Astrocyte of the cerebellum (primary cell): ENCODE data around the gene ZSWIM3.
"Not testable (repeated sequence)": the region's sequence is repeated elsewhere in the genome, so short reads cannot be mapped to it uniquely, and the experiment has no call there.

Experiments
- DNase-seq: peaks from one replicate; pipeline ENCODE4 v3.0.0-alpha.2; 2011; ENCODE audit warnings: low read depth
- H3K4me3 ChIP-seq: 2 replicates; pipeline ENCODE4 v1.5.1; 2011; ENCODE audit warnings: mild to moderate bottlenecking, low read depth, low read length, moderate library complexity
- in situ Hi-C: cut with HindIII; loops from 2 replicates; pipeline ENCODE4 v1.10.0; 2017; ENCODE audit warnings: low sequenced_read_pairs
- TF ChIP-seq, protein P1 (sequence below): IDR thresholded peaks from 2 replicates; pipeline ENCODE4 v1.5.1; 2012; ENCODE audit warnings: low read length, low read depth, moderate library complexity, mild to moderate bottlenecking; ENCODE audit errors: missing control alignments

Gene ZSWIM3

DNA sequence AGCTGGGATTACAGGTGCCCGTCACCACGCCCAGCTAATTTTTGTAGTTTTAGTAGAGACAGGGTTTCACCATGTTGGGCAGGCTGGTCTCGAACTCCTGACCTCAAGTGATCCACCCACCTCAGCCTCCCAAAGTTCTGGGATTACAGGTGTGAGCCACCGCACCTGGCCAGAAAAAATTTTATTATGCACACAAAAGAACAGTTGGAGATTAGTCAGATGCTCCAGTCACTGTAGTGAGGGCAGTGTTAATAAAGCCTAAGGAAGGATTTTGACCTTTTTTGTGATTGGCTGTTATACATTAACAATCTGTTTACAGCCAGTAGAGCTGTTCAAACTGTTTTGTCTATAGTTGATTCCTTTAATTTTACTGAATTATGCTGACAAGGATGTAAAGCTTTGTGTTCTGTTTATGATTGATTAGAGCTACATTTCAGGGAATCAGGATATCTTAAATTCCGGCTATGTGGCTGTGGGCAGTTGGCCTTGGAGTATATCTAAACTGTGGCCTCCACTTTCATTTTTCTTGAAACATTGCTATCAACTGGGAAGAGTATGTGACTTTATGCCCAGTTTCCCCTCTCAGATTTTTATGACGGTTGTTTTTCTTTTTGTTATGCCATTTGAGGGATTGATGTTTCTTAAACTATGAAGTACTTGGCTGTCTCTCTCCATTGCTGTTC lies 9.9 kb downstream of the ZSWIM3 start:
- no peak overlapping the region for H3K4me3 ChIP-seq
- TF ChIP-seq, protein P1, sequence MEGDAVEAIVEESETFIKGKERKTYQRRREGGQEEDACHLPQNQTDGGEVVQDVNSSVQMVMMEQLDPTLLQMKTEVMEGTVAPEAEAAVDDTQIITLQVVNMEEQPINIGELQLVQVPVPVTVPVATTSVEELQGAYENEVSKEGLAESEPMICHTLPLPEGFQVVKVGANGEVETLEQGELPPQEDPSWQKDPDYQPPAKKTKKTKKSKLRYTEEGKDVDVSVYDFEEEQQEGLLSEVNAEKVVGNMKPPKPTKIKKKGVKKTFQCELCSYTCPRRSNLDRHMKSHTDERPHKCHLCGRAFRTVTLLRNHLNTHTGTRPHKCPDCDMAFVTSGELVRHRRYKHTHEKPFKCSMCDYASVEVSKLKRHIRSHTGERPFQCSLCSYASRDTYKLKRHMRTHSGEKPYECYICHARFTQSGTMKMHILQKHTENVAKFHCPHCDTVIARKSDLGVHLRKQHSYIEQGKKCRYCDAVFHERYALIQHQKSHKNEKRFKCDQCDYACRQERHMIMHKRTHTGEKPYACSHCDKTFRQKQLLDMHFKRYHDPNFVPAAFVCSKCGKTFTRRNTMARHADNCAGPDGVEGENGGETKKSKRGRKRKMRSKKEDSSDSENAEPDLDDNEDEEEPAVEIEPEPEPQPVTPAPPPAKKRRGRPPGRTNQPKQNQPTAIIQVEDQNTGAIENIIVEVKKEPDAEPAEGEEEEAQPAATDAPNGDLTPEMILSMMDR = no peak
- in situ Hi-C loops = no loop called here
- DNase-seq = no peak

DNA sequence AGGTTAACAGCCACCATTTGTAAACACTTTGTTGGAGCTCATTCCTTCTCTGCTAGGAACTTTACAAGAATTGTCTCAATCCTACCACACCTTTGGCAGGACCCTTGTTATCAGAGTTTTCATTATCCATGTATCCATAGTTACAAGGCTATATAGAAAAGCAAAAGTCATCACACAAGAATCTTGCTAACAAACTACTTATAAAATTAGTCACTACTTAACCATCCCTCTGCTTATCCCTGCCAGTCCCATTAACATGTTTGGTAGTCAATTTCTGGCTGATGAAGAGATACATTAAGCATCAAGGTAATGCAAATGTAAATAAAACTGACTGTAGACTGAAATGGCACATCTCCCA lies 10.4 kb downstream of the ZSWIM3 start:
- no peak overlapping the region for H3K4me3 ChIP-seq
- DNase-seq = peak; percentile 59
- in situ Hi-C loops = no loop called here
- TF ChIP-seq, protein P1 = no peak

DNA sequence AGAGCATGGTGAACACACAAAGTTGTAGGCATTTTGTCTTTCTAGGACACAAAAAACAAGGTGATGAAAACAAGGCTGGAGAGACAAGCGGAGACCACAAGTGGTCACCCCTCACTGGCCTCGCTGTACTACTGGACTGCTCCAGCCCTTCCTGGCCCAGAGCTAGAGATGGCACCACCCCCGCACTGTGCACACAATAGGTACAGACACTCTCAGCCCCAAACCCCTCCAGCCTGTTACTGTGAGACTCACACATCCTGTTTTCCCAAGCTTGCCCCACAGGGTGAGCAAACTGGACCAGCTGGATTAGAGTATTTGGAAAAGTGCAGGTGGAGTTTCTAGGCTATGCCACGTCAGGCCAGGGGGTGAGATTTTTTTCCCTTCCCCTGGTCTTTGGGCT lies 15.2 kb downstream of the ZSWIM3 start:
- in situ Hi-C loops = no loop called here
- no peak for DNase-seq
- no peak overlapping the region for H3K4me3 ChIP-seq
- TF ChIP-seq, protein P1 = no peak

DNA sequence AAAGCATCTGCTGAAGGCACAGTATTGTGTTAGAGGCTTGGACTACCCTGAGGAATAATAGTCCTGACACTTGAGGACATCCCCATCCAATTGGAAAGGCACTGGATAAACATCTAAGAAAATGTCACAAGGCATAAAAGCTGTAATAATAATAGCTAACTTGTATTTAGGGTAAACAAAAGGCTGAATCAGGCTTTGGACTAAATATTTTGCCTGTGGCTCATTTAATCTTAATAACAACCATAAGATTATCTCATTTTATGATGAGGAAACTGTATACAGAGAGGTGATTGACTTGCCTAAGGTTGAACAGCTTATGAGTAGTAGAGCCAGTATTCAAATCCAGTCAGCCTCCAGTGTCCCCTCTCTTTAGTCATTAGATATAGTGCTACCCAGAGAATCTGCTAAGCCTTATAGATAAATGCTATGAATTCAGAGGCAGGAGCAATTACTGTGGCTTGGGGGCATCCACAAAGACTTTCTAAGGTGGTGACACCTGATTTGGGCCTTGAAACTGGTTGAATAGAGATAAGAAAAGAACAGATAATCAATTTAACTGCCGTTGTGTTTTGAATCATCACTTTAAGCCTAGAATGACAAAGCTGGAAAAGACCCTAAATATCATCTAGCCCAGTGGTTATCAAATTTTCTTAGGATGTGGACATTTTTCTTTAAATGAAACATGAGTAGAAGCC lies 16.1 kb downstream of the ZSWIM3 start:
- TF ChIP-seq, protein P1 = no peak
- H3K4me3 ChIP-seq = no peak overlapping the region
- no peak for DNase-seq
- in situ Hi-C loops = no loop called here

DNA sequence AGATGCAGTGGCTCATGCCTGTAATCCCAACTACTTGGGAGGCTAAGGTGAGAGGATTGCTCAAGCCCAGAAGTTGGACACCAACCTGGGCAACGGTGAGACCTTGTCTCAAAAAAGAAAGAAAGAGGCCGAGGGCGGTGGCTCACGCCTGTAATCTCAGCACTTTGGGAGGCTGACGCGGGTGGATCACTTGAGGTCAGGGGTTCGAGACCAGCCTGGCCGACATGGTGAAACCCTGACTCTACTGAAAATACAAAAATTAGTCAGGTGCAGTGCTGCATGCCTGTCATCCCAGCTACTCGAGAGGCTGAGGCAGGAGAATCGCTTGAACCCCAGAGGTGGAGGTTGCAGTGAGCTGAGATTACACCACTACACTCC lies 16.7 kb downstream of the ZSWIM3 start:
- H3K4me3 ChIP-seq, DNase-seq, in situ Hi-C loops: not testable (repeated sequence)

DNA sequence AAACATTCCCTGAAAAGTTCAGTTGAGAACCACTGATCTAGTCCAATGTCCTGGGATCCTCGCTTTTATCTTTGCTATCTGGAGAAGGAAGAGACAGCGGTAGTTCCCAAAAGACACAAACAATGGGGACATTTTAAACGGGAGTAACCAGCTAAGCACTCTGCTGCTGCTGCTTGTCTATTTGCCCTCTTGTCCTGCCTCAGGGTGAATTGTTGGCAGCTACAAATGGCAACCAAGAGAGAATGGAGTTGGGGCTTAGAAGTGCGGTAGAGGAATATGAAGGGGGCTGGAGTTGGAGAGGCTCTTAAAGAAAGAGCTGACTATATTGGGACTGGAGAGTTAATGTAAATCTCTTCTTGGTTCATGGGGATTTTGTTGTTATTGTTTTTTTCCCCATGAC lies 17.2 kb downstream of the ZSWIM3 start:
- in situ Hi-C loops = no loop called here
- DNase-seq = no peak
- TF ChIP-seq, protein P1 = no peak
- no peak overlapping the region for H3K4me3 ChIP-seq

DNA sequence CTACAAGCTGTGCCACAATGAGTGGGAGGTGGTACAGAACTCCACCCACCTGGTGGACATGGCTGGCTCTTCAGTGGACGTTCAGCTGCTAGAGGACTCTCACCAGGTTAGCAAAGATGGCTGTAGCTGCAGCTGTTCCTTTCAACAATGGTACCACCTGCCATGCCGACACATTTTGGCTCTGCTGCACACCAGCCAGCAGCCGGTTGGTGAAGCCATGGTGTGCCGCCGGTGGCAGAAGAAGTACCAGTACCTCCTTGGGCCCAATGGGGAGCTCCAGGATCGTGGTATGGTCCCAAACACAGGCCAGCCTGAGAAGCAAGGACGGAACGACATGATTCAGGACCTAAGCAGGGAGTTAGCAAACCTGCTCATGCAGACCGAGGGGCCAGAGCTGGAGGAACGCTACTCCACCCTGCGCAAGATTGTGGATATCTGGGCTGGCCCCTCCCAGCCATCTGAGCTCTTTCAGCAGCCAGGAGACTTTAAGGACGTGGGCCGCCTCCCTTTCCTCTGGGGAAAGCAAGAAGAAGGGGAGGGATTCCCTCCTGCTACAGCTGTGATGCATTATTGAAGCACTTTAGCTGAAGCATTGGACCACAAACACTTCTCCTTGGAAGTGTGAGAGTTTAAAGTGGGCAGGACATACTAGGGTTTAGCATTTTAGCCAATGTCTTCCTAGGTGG lies 20.8 kb downstream of the ZSWIM3 start:
- no peak overlapping the region for H3K4me3 ChIP-seq
- no peak for DNase-seq
- TF ChIP-seq, protein P1 = no peak
- in situ Hi-C loops = no loop called here
